Thyroid gland (tissue), 4 donors: ENCODE results near the gene DDX53. TPM values are rescaled to one million over a fixed set of nuclear protein-coding genes. Genes with fewer than 3 reads are reported as not detected.

Source experiments
- DNase-seq, 2 donors: peaks; one replicate each; pipeline ENCODE4 v3.0.0-alpha.2; 2019
- H3K27ac ChIP-seq, 3 donors: fragments of 200-600 bp; sonication (generic); 1 replicate in 2 of 3; 2 replicates in 1 of 3; pipeline ENCODE4 v1.5.1; 2016 to 2019; ENCODE audit warnings: mild to moderate bottlenecking in 1 of 3, moderate library complexity in 1 of 3
- H3K27me3 ChIP-seq: fragments of 200-600 bp; sonication (generic); one replicate; pipeline ENCODE4 v1.5.1; 2019
- H3K36me3 ChIP-seq, 2 donors: fragments of 200-600 bp; sonication (generic); one replicate each; pipeline ENCODE4 v1.5.1; 2016 to 2019
- H3K4me1 ChIP-seq, 2 donors: fragments of 200-600 bp; sonication (generic); one replicate each; pipeline ENCODE4 v1.5.1; 2017 to 2019
- H3K4me3 ChIP-seq, 3 donors: fragments of 200-600 bp; sonication (generic); replicated peaks in 1 of 3; 1 replicate in 2 of 3; 2 replicates in 1 of 3; pipeline ENCODE4 v1.5.1; 2016; ENCODE audit warnings: mild to moderate bottlenecking in 1 of 3
- H3K9me3 ChIP-seq: fragments of 200-600 bp; sonication (generic); one replicate; pipeline ENCODE4 v1.5.1; 2017
- CTCF ChIP-seq, 6 experiments: fragments of 200-600 bp in 3 of 6; fragments of 450-650 bp in 3 of 6; sonication (generic) in 3 of 6; IDR thresholded peaks; one replicate each; pipeline ENCODE4 v1.5.1; 2016 to 2019; ENCODE audit warnings: antibody characterized with exemption in 6 of 6, mild to moderate bottlenecking in 2 of 6, inconsistent platforms in 1 of 6, moderate library complexity in 1 of 6
- POLR2A ChIP-seq, 2 donors: fragments of 450-650 bp; IDR thresholded peaks; one replicate each; pipeline ENCODE4 v1.6.1; 2017; ENCODE audit warnings: antibody characterized with exemption in 2 of 2, mild to moderate bottlenecking in 2 of 2, moderate library complexity in 1 of 2
- WGBS, 2 donors: methylation state at CpG; one replicate each; pipeline ENCODE4 v1.1.5; 2017; 5-methylcytosine and 5-hydroxymethylcytosine counted together
- intact Hi-C: fragments of 100-400 bp; cut with DNase I; formaldehyde crosslinking; loops from one replicate; pipeline ENCODE4 v1.15.1; 2023
- total RNA-seq, 4 donors: library from RNA; depleted of rRNA; stranded (reverse); fragments of >200 nt; gene quantifications; one replicate each; pipeline ENCODE4 v1.2.3, GENCODE V29; 2016

The DDX53 gene
- total RNA-seq, 4 donors from 2014 or later = not detected

GRCh38 chrX:22959204-22959920, 40.4 kb upstream of the DDX53 start:
- H3K36me3 ChIP-seq = no peaks in the 10 kb centered on the region
- H3K4me3 ChIP-seq = no peak overlapping the region
- DNase-seq = no peak
- WGBS, 2 donors = 83 to 85% methylated on average over 4 of the region's 4 CpGs
- no peaks in the 10 kb centered on the region for H3K9me3 ChIP-seq
- intact Hi-C loops = no loop called here
- H3K4me1 ChIP-seq = no peaks in the 10 kb centered on the region
- H3K27ac ChIP-seq = no peak overlapping the region
- no peaks in the 10 kb centered on the region for H3K27me3 ChIP-seq
- TF ChIP-seq CTCF (IDR thresholded peaks at IDR 0.05) (no peak), POLR2A (IDR thresholded peaks at IDR 0.05) (no peak)

GRCh38 chrX:22963196-22963595, 36.6 kb upstream of the DDX53 start:
- intact Hi-C loops = no loop called here
- Histone ChIP-seq H3K36me3 (no peaks in the 10 kb centered on the region), H3K4me3 (no peak overlapping the region), H3K27me3 (no peaks in the 10 kb centered on the region), H3K27ac (no peak overlapping the region), H3K9me3 (no peaks in the 10 kb centered on the region), H3K4me1 (no peaks in the 10 kb centered on the region)
- DNase-seq = no peak
- TF ChIP-seq CTCF (IDR thresholded peaks at IDR 0.05) = no peak
- no peak for TF ChIP-seq POLR2A (IDR thresholded peaks at IDR 0.05)
- WGBS, 2 donors = 77 to 86% methylated on average over 2 of the region's 2 CpGs

- no peak for TF ChIP-seq POLR2A (IDR thresholded peaks at IDR 0.05)
- TF ChIP-seq CTCF (IDR thresholded peaks at IDR 0.05) = no peak
- Histone ChIP-seq H3K27me3 (no peaks in the 10 kb centered on the region), H3K36me3 (no peaks in the 10 kb centered on the region), H3K4me3 (no peak overlapping the region), H3K9me3 (no peaks in the 10 kb centered on the region), H3K27ac (no peak overlapping the region), H3K4me1 (no peaks in the 10 kb centered on the region)
- DNase-seq = no peak
- intact Hi-C loops = no loop called here
- 82 to 87% methylated on average over 2 of the region's 2 CpGs for WGBS, 2 donors
These were observed 31.3 kb upstream of the DDX53 start for GRCh38 chrX:22968494-22968893.

- 39 to 61% methylated on average over 1 of the region's 1 CpG for WGBS, 2 donors
- no peak for DNase-seq
- H3K27me3 ChIP-seq = no peaks in the 10 kb centered on the region
- H3K9me3 ChIP-seq = no peaks in the 10 kb centered on the region
- intact Hi-C loops = no loop called here
- TF ChIP-seq CTCF (IDR thresholded peaks at IDR 0.05) (no peak), POLR2A (IDR thresholded peaks at IDR 0.05) (no peak)
- H3K27ac ChIP-seq = no peak overlapping the region
- no peaks in the 10 kb centered on the region for H3K36me3 ChIP-seq
- H3K4me3 ChIP-seq = no peak overlapping the region
- H3K4me1 ChIP-seq = no peaks in the 10 kb centered on the region
These were observed 30.3 kb upstream of the DDX53 start for GRCh38 chrX:22969411-22969810.

DNA sequence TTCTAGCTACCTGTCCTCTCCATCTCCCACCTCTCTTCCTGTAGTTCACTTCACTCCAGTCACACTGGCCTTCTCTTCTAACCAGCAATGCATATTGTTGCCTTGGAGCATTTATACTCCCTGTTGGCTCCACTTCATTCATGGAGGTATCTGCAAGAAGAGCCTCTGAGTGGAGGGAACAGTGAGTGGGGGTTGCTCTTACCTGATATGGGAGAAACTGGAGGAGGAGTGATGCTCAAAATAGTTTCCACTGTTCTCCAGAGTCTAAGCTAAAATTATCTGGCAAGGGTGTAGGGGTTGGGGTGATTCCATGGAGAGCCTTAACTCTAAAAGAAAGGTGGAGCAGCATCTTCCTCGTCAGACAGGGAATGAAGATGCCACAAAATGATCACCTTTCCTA, 28.9 kb upstream of the DDX53 start:
- 89 to 90% methylated on average over 1 of the region's 1 CpG for WGBS, 2 donors
- Histone ChIP-seq H3K4me3 (no peak overlapping the region), H3K9me3 (no peaks in the 10 kb centered on the region), H3K4me1 (no peaks in the 10 kb centered on the region), H3K27ac (no peak overlapping the region), H3K27me3 (no peaks in the 10 kb centered on the region), H3K36me3 (no peaks in the 10 kb centered on the region)
- intact Hi-C loops = no loop called here
- no peak for DNase-seq
- TF ChIP-seq POLR2A (IDR thresholded peaks at IDR 0.05) = no peak
- no peak for TF ChIP-seq CTCF (IDR thresholded peaks at IDR 0.05)
